HG03342 (cell line): ENCODE measurements around the gene PCNX1.
"Not testable (repeated sequence)": the region's sequence is repeated elsewhere in the genome, so short reads cannot be mapped to it uniquely, and the experiment has no call there.

ENCODE experiments used
- ATAC-seq: cut with Tn5 transposase; IDR thresholded peaks from one replicate; pipeline ENCODE4 v1.9.1; 2021; ENCODE audit warnings: mild to moderate bottlenecking, moderate library complexity; ENCODE audit not compliant: unreplicated experiment

Gene PCNX1

GRCh38 chr14:71062581-71063303 is 155.5 kb downstream of the PCNX1 start:
- no peak for ATAC-seq

DNA sequence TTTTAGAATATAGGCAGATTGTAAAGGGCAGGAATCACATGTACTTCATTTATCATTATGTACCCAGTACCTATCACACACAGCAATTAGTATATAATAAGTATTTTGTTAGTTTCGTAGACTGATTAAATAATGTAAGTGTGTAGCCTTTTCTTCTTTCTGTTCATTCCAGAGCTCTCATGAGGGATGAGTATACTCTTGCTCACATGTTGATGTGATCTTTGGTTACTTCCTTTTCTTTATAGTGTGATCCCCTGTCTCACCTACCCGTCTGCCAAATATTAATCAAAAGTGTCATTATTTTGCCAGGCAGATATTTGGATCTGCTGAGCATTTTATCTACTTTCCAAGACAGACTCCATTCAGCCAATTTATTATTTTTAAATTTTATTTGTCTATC is 156.1 kb downstream of the PCNX1 start:
- ATAC-seq = no peak

GRCh38 chr14:71064747-71065146 is 157.5 kb downstream of the PCNX1 start:
- not testable (repeated sequence) for ATAC-seq

DNA sequence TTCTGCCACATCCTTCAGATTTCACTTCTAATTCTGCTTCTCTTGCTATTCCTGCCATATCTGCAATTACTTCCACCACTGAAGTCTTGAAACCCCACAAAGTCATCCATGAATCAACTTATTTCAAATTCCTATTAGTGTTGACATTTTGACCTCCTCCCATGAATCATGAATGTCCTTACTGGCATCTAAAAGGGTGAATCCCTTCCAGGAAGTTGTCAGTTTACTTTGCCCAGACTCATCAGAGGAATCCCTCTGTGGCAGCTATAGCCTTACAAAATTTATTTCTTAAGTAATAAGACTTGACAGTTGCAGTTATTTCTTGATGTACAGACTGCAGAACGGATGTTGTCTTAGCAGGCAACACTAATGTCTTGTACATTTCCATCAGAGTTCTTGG is 162.9 kb downstream of the PCNX1 start:
- no peak for ATAC-seq

GRCh38 chr14:71071042-71071441 is 163.8 kb downstream of the PCNX1 start:
- no peak for ATAC-seq

DNA sequence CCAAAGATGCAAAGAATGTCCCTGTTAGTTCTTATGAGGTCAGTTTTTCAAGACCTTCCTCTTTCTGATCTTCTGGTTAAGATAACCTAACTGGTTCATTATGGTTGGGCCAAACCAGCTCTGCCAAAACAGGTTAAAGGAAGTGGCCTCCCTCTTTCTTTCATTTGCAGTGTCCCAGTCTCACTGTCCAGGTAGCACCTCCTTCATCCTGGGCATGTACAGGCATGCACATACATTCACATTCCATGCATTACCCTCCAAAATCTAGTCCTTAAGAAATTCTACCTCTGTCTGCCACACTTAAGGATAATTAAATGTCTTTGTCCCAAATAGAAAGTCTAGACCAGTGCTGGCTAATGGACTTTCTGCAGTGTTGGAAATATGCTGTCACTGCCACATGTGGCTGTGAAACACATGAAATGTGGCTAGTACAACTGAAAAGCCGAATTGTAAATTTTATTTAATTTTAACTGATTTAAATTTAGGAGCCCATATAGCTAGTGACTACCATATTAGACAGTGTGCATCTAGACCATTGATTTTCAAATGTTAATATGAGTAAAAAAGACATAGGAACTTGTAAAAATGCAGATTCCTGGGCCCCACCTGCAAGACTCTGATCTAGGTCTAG is 169.3 kb downstream of the PCNX1 start:
- ATAC-seq = no peak

DNA sequence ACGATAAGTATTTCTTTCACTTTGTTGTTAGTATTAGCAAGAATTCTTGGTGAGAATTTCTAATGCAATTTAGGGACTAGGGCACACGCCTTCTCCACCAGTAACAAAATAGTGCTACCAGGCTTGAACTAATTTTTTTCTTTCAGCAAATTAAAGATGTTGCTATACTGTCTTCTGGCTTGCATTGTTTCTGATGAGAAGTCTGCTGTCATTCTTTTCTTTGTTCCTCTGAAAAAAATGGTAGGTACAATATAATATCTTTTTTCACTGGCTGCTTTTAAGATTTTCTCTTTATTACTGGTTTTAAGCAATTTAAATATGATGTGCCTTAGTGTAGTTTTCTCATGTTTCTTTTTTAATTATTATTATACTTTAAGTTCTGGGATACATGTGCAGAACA is 171.2 kb downstream of the PCNX1 start:
- ATAC-seq = no peak

DNA sequence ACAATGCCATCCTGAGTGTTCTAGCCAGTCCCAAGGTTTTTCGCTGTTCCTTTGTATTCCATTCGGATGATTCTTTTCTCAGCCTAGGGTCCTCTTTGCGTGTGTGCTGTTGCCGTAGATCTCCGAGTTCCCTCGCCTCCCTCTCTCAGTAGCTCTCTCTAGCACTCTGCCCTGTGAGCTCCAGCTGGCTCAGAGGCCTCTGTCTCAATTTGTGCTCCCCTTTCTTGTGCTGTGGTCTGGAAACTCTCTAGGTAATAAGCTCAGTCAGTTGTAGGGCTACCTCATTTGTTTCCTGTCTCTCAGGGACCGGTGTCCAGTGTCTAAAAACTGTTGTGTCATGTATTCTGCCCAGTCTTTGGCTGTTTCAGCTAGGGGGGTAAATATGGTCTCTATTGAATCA is 179.3 kb downstream of the PCNX1 start:
- ATAC-seq = no peak

GRCh38 chr14:71089971-71090370 is 182.7 kb downstream of the PCNX1 start:
- ATAC-seq = no peak

DNA sequence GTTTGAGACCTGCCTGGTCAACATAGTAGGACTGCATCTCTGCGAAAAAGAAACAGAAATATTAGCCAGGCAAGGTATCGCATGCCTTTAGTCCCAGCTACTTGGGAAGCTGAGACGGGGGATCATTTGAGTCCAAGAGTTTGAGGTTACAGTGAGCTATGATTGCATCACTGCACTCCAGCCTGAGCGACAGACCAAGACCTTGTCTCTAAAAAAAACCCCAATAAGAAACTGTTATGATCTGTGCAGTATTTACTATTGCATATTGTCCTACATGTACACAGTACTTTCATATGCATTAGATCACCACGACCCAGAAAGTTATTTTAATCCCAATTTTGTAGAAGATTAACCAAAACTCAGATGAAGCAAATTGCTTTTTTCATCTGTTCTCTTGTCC is 187.5 kb downstream of the PCNX1 start:
- ATAC-seq = no peak

- ATAC-seq = no peak
Measured at GRCh38 chr14:71096947-71097346, 189.7 kb downstream of the PCNX1 start.

DNA sequence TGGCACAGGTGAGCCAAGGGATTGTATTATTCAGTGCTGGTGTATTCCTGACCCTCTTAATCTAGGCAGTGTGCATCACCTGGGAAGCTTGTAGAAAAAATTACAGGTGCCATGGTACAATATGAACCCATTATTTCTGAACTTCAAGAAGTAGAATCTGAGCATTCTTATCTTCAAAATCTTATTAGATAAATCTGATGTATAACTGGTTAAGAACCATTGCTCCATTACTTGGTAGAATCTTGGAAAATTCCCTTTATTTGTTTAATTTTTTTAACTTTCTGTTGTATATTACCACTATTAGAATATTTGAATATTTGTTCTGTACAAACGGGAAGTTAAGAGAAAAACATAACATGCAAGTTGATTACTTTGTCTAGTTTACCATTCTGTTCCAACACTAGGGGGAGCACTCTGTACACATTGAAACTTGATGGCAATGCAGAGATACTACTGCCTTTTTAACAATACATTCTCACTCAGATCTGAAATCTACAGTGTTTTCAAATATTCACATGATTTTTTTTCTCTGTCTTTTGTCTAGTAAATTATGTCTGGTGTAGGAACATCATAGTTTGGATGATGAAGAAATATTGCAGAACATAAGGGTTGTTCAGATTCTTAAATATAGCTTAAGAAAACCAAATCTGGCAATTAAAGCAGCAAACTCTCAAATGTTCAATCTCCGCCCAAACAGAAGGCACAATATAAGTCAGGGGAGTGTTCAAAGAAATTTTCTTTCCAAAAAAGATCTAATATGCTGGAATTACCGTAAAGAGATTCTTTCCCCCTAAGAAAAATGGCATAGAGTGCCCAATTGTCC is 196.6 kb downstream of the PCNX1 start:
- ATAC-seq = no peak

DNA sequence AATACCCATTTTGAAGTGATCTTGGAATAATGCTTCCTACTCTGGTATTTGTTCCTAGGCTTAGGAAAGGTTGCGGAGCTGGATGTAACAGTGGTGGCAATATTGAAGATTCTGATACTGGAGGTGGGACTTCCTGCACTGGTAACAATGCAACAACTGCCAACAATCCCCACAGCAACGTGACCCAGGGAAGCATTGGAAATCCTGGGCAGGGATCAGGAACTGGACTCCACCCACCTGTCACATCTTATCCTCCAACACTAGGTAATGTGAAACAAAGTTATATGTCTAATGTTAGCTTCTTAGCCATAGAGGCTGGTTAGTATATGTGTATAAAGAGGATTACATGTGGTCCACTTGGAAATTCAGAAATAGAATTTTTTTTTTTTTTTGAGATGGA is 197.9 kb downstream of the PCNX1 start:
- ATAC-seq = no peak

DNA sequence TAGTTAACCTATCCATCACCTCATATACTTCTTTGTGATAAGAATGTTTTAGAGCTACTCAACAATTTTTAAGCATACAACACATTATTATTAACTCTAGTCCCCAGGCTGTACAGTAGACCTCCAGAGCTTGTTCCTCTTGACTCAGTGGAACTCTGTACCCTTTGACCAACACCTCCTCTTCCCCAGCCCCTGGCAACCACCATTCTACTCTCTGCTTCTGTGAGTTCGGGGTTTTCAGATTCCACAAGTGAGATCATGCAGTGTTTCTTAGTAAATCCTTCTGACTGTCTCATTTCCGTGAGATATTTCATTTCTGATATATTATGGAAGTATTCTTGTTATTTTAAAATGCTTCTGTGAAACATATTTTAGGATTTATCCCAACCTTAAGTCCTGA is 200.7 kb downstream of the PCNX1 start:
- ATAC-seq = no peak

DNA sequence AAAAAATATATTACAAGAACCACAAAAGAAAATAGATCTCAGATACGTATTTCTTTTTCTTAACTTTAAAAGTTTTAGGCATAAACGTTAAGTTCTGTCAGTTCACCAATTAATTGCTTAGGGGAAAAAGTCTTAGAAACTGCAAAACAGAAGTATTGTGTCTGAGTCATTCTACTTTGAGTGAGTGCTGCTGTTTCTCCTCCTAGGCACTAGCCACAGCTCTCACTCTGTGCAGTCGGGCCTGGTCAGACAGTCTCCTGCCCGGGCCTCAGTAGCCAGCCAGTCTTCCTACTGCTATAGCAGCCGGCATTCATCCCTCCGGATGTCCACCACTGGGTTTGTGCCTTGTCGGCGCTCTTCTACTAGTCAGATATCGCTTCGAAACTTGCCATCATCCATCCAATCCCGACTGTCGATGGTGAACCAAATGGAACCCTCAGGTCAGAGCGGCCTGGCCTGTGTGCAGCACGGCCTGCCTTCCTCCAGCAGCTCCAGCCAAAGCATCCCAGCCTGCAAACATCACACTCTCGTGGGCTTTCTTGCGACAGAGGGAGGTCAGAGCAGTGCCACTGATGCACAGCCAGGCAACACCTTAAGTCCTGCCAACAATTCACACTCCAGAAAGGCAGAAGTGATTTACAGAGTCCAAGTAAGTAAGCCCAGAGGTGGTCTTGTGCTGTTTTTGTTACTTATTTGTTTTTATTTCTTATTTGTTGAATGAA is 201.3 kb downstream of the PCNX1 start:
- no peak for ATAC-seq

DNA sequence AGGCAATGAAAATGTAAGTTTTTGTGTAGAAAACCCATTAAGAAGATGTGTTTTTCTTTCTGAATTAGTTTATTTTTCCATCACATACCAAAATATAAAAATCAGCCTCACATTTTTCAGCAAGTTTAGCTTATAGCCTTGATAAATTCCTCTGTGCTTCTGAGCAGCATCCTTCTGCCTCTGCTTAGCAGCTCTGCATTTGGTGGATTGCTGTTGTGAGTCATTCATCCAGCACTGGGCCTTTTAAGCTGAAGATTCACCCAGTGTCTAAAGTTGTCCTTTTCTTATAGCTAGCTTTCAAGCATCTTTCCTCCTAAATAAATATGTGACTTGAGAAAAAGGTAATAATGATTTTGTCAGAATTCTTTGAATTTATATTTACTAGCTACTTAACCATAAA is 206.1 kb downstream of the PCNX1 start:
- ATAC-seq = no peak

DNA sequence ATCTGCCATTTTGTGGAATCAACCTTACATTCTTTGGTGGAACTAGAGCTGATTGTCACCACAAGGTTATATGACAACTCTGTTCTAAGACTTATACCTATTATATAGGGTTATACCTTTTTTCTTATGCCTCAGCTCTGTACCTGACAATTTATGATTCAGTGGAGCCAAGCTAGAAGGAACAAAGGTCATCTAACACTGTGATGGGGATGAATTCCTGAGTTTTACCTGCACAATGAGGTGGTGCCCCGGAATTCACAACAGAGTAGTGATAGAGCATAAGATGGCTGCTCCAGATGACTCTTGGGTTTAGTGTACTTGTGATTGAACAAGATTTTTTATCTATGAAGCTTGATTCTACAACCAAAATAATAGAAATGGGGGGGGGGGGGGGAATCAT is 207.3 kb downstream of the PCNX1 start:
- no peak for ATAC-seq

- no peak for ATAC-seq
Measured at GRCh38 chr14:71115306-71115705, 208.0 kb downstream of the PCNX1 start.

- no peak for ATAC-seq
Measured at GRCh38 chr14:71115821-71116567, 208.7 kb downstream of the PCNX1 start.

DNA sequence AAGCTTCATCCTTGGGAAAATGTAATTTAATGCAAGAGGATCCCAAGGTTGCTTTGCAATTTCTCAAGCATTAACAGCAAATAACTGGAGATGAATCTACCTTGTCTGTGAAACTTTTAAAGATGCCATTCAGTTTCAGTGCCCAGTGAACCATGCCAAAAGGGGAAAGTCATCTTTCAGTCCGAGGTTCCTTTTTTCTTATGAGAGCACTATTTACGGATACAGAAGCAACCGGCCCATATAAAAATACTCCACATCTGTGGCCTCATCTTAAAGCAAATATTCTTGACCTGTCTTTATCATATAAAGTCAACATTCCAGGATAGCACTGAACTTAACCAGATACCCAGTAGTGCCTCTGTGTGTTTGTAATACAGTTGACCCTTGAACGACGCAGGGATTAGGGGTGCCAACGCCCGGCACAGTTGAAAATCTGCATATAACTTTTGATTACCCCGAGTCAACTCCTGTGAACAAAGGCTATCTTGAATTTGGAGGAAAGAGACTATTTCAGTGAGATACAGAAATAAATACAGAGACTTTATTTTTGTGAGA is 209.4 kb downstream of the PCNX1 start:
- ATAC-seq = no peak
